ENCODE results near the gene SERPINA3.

Gene SERPINA3

DNA sequence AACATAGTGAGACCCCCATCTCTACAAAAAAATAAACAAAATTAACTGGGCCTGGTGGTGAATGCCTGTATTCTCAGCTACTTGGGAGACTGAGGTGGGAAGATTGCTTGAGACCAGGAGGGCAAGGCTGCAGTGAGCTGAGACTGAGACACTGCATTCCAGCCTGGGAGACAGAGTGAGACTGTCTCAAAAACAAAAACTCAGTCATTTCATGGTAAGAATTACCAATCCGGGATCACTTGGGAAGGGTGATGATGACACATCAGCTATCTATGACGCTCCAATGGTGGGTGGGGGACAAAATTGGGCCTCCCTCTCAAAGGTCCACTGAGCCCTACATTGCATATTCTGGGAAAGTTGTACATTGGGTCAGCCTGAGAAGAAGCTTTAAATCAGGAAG lies 47.7 kb downstream of the SERPINA3 start:
- no peak for DNase-seq

- DNase-seq = no peak
Observed at GRCh38 chr14:94660306-94660946, 48.2 kb downstream of the SERPINA3 start.

DNA sequence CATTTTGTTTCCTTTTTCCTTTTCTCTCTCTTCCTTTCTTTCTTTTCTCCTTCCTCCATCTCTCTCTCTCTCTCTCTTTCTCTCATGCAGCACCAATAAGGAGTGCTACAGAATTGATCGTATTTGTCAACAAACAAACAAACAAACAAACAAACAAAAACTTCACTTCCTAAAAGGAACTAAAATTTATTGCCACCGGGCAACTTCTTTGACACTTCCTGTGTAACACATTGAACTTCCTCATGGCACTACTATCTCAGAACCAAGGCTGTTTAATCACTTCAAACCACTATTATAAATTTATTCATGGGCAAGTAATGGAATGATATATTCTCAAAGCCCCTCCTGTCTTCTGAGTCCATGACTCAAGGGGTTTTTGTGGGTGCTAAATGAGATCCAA lies 51.3 kb downstream of the SERPINA3 start:
- DNase-seq = no peak

DNA sequence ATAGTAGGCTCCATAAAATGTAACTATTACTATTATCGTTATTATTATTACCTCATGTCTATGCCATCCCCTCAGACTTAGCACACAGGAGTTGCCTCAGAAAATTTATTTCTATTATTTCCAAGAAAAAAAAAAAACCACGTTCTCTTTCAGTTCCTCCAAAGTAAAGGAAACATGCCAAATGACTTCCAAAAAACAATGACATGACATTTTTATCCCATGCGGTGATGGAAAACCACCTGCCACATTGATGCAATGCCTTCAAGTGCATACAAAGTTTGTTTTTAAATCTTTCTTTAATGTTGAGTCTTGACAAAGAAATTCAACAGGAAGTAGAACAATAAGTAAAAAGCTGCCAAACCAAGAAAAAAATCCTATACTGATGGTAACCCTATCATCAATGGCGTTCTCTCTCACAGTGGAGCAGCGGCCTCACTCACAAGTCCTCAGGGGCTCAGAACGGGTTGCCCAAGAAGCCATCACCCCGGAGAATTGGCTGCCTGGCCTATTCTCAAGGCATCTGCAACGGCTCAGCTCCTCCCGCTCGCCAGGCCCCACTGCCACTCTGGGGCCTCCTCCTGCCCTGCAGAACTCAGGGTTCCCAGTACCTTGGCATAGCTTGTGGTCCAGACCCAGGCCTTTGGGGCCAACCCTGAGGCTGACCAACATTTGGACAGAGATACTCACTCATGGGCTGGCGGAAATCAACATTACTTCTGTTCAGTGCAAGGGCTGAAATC lies 51.9 kb downstream of the SERPINA3 start:
- no peak for DNase-seq

DNA sequence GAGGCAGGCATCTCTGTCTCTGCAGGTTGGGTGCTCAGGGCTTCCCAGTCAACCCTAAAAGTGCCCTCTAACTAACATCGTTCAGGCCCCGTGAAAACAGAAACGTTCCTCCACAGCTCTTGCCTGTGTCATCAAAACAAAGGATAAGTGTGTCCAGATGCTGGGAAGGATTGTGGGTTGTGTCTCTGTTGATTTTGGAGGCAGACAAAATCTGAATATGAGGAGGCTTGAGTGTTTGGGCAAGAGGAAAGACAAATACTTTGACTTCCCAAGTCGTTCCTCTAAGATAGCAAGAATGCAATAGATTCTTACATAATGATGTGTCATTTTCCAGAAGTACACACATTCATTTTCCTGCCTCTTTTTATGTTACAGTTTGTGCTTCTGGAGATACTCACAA lies 52.9 kb downstream of the SERPINA3 start:
- DNase-seq = no peak

DNA sequence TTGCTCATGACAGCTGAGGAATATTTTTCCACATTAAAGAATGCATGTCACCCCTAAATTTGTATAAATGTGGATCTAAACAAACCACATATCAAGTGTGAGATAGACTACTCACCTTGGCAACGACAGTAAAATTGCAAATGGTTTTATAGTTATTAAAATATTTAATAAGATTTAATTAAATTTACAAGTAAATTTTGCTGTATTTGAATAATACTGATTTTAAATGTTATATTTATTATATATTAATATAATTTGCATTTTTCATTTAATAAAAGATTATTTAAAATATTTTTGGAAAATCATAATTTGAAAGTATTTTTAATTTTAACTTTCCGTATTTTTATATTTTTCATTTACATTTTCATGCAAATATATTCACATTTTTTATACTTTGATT lies 53.4 kb downstream of the SERPINA3 start:
- DNase-seq = no peak

- no peak for DNase-seq
Observed at GRCh38 chr14:94670692-94671285, 58.6 kb downstream of the SERPINA3 start.

DNA sequence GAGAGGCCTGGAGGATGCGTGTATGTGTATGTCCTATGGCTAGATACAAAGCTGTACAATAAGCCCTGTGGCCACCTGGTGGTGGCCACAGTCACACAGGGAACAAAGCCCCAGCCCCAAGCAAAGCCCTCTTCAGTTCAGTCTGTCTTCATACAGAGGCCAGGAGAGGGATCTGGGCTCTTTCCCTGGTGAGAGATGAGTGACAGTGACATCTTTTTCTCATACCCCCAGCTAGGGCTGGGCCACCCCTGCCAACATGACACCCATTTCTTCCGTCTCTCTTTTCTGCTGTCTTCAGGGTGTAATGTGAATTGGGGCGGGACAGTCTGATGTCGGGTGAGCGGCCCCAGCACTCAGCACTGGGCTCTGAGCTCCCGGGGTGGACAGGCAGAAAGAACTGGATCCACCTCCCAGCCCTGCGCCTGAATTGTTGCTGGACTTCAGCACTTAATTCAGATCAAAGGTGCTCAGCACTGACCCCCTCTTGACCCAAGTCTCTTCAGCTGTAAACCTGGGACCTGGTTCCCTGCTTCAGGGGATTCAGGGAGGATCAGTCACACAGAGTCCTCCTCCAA lies 59.8 kb downstream of the SERPINA3 start:
- no peak for DNase-seq

- DNase-seq = no peak
Observed at GRCh38 chr14:94673071-94673470, 60.9 kb downstream of the SERPINA3 start.
